GM12878 (cell line): ENCODE data around the gene OOSP2. TPM values are rescaled to one million over a fixed set of nuclear protein-coding genes. Genes with fewer than 3 reads are reported as not detected.

Source experiments
- polyA plus RNA-seq, 11 experiments: library from polyadenylated mRNA; depleted of rRNA in 4 of 11; unstranded in 6 of 11; stranded (reverse) in 5 of 11; fragments of >200 nt; fragmentation: Nextera tagmentation in 4 of 11; fragmentation: Illumina TruSeq in 1 of 11; extraction: Ambion mirVana in 4 of 11; extraction: Trizol in 1 of 11; gene quantifications; 1 replicate in 1 of 11; 2 replicates in 10 of 11; pipeline versions ENCODE4 v1.2.1 to v1.2.3, GENCODE V29; 2011 to 2016; ENCODE audit warnings: inconsistent platforms in 2 of 11, missing spikeins in 2 of 11, low read depth in 1 of 11
- total RNA-seq, 4 experiments: library from RNA; depleted of rRNA in 3 of 4; stranded (reverse); fragments of >200 nt in 3 of 4; fragmentation: Illumina TruSeq in 1 of 4; extraction: Trizol in 1 of 4; gene quantifications; 2 replicates each; pipeline versions ENCODE4 v1.2.1 to v1.2.3, GENCODE V29; 2013 to 2021

OOSP2 gene
- total and polyA plus RNA-seq, 10 of the 15 experiments (the other 5 are each of a cell fraction or from before 2014, with no cell fraction given): not detected

Other genes starting within 250 kb of the OOSP2 start
Only the 7 nearest of the 12 such genes appear.
- gene OOSP3, start 161.6 kb upstream of the OOSP2 start, total RNA-seq (2014; rRNA removed): not detected in 2 replicates
- gene OOSP3, start 161.6 kb upstream of the OOSP2 start, total RNA-seq (2014; rRNA removed; fragmentation: Illumina TruSeq; extraction: Trizol): not detected in 2 replicates
- gene OOSP3, start 161.6 kb upstream of the OOSP2 start, total RNA-seq (2021): not detected in 2 replicates
- not detected in 2 replicates for gene OOSP3, start 161.6 kb upstream of the OOSP2 start, polyA plus RNA-seq (2011; rRNA removed)
- not detected in 2 replicates for gene OOSP3, start 161.6 kb upstream of the OOSP2 start, polyA plus RNA-seq (2014; fragmentation: Illumina TruSeq; extraction: Trizol)
- under 1 TPM in 1 of 2 experiments, not detected in 1; 0.07 TPM for gene OOSP3, start 161.6 kb upstream of the OOSP2 start, polyA plus RNA-seq (2014; fragmentation: Nextera tagmentation; extraction: Ambion mirVana)
- gene OOSP3, start 161.6 kb upstream of the OOSP2 start, polyA plus RNA-seq (2014; rRNA removed): not detected in 2 replicates
- gene OOSP3, start 161.6 kb upstream of the OOSP2 start, polyA plus RNA-seq (2016; fragmentation: Nextera tagmentation; extraction: Ambion mirVana): not detected
- not detected in 2 replicates for gene OOSP1, start 102.0 kb upstream of the OOSP2 start, total RNA-seq (2014; rRNA removed)
- not detected in 2 replicates for gene OOSP1, start 102.0 kb upstream of the OOSP2 start, total RNA-seq (2014; rRNA removed; fragmentation: Illumina TruSeq; extraction: Trizol)
- not detected in 2 replicates for gene OOSP1, start 102.0 kb upstream of the OOSP2 start, total RNA-seq (2021)
- not detected in 2 replicates for gene OOSP1, start 102.0 kb upstream of the OOSP2 start, polyA plus RNA-seq (2011; rRNA removed)
- gene OOSP1, start 102.0 kb upstream of the OOSP2 start, polyA plus RNA-seq (2014; fragmentation: Illumina TruSeq; extraction: Trizol): not detected in 2 replicates
- gene OOSP1, start 102.0 kb upstream of the OOSP2 start, polyA plus RNA-seq (2014; fragmentation: Nextera tagmentation; extraction: Ambion mirVana): not detected
- gene OOSP1, start 102.0 kb upstream of the OOSP2 start, polyA plus RNA-seq (2014; rRNA removed): not detected in 2 replicates
- not detected for gene OOSP1, start 102.0 kb upstream of the OOSP2 start, polyA plus RNA-seq (2016; fragmentation: Nextera tagmentation; extraction: Ambion mirVana)
- not detected in 2 replicates for gene OOSP4A, start 76.4 kb upstream of the OOSP2 start, total RNA-seq (2014; rRNA removed)
- not detected in 2 replicates for gene OOSP4A, start 76.4 kb upstream of the OOSP2 start, total RNA-seq (2014; rRNA removed; fragmentation: Illumina TruSeq; extraction: Trizol)
- gene OOSP4A, start 76.4 kb upstream of the OOSP2 start, total RNA-seq (2021): not detected in 2 replicates
- not detected in 2 replicates for gene OOSP4A, start 76.4 kb upstream of the OOSP2 start, polyA plus RNA-seq (2011; rRNA removed)
- gene OOSP4A, start 76.4 kb upstream of the OOSP2 start, polyA plus RNA-seq (2014; fragmentation: Illumina TruSeq; extraction: Trizol): not detected in 2 replicates
- gene OOSP4A, start 76.4 kb upstream of the OOSP2 start, polyA plus RNA-seq (2014; fragmentation: Nextera tagmentation; extraction: Ambion mirVana): not detected
- not detected in 2 replicates for gene OOSP4A, start 76.4 kb upstream of the OOSP2 start, polyA plus RNA-seq (2014; rRNA removed)
- gene OOSP4A, start 76.4 kb upstream of the OOSP2 start, polyA plus RNA-seq (2016; fragmentation: Nextera tagmentation; extraction: Ambion mirVana): not detected
- gene OOSP4B, start 23.2 kb upstream of the OOSP2 start, total RNA-seq (2014; rRNA removed): not detected in 2 replicates
- gene OOSP4B, start 23.2 kb upstream of the OOSP2 start, total RNA-seq (2014; rRNA removed; fragmentation: Illumina TruSeq; extraction: Trizol): not detected in 2 replicates
- gene OOSP4B, start 23.2 kb upstream of the OOSP2 start, total RNA-seq (2021): not detected in 2 replicates
- not detected in 2 replicates for gene OOSP4B, start 23.2 kb upstream of the OOSP2 start, polyA plus RNA-seq (2011; rRNA removed)
- not detected in 2 replicates for gene OOSP4B, start 23.2 kb upstream of the OOSP2 start, polyA plus RNA-seq (2014; fragmentation: Illumina TruSeq; extraction: Trizol)
- not detected for gene OOSP4B, start 23.2 kb upstream of the OOSP2 start, polyA plus RNA-seq (2014; fragmentation: Nextera tagmentation; extraction: Ambion mirVana)
- not detected in 2 replicates for gene OOSP4B, start 23.2 kb upstream of the OOSP2 start, polyA plus RNA-seq (2014; rRNA removed)
- gene OOSP4B, start 23.2 kb upstream of the OOSP2 start, polyA plus RNA-seq (2016; fragmentation: Nextera tagmentation; extraction: Ambion mirVana): not detected
- gene MS4A3, start 16.3 kb downstream of the OOSP2 start, total RNA-seq (2014; rRNA removed): not detected in 2 replicates
- not detected in 2 replicates for gene MS4A3, start 16.3 kb downstream of the OOSP2 start, total RNA-seq (2014; rRNA removed; fragmentation: Illumina TruSeq; extraction: Trizol)
- gene MS4A3, start 16.3 kb downstream of the OOSP2 start, total RNA-seq (2021): 0.13 TPM in 1 of 2 replicates, not detected in the other
- gene MS4A3, start 16.3 kb downstream of the OOSP2 start, polyA plus RNA-seq (2011; rRNA removed): not detected in 2 replicates
- gene MS4A3, start 16.3 kb downstream of the OOSP2 start, polyA plus RNA-seq (2014; fragmentation: Illumina TruSeq; extraction: Trizol): not detected in 2 replicates
- not detected for gene MS4A3, start 16.3 kb downstream of the OOSP2 start, polyA plus RNA-seq (2014; fragmentation: Nextera tagmentation; extraction: Ambion mirVana)
- gene MS4A3, start 16.3 kb downstream of the OOSP2 start, polyA plus RNA-seq (2014; rRNA removed): not detected in 2 replicates
- not detected for gene MS4A3, start 16.3 kb downstream of the OOSP2 start, polyA plus RNA-seq (2016; fragmentation: Nextera tagmentation; extraction: Ambion mirVana)
- not detected in 2 replicates for gene MS4A2, start 48.3 kb downstream of the OOSP2 start, total RNA-seq (2014; rRNA removed)
- gene MS4A2, start 48.3 kb downstream of the OOSP2 start, total RNA-seq (2014; rRNA removed; fragmentation: Illumina TruSeq; extraction: Trizol): not detected in 2 replicates
- not detected in 2 replicates for gene MS4A2, start 48.3 kb downstream of the OOSP2 start, total RNA-seq (2021)
- not detected in 2 replicates for gene MS4A2, start 48.3 kb downstream of the OOSP2 start, polyA plus RNA-seq (2011; rRNA removed)
- gene MS4A2, start 48.3 kb downstream of the OOSP2 start, polyA plus RNA-seq (2014; fragmentation: Illumina TruSeq; extraction: Trizol): not detected in 2 replicates
- not detected for gene MS4A2, start 48.3 kb downstream of the OOSP2 start, polyA plus RNA-seq (2014; fragmentation: Nextera tagmentation; extraction: Ambion mirVana)
- not detected in 2 replicates for gene MS4A2, start 48.3 kb downstream of the OOSP2 start, polyA plus RNA-seq (2014; rRNA removed)
- gene MS4A2, start 48.3 kb downstream of the OOSP2 start, polyA plus RNA-seq (2016; fragmentation: Nextera tagmentation; extraction: Ambion mirVana): not detected
- gene MS4A6A, start 142.7 kb downstream of the OOSP2 start, total RNA-seq (2014; rRNA removed): 6.0 and 8.0 TPM in 2 replicates
- gene MS4A6A, start 142.7 kb downstream of the OOSP2 start, total RNA-seq (2014; rRNA removed; fragmentation: Illumina TruSeq; extraction: Trizol): 9.6 and 10.1 TPM in 2 replicates
- 4.5 and 7.1 TPM in 2 replicates for gene MS4A6A, start 142.7 kb downstream of the OOSP2 start, total RNA-seq (2021)
- gene MS4A6A, start 142.7 kb downstream of the OOSP2 start, polyA plus RNA-seq (2011; rRNA removed): 30.7 and 31.9 TPM in 2 replicates
- 13.8 and 27.4 TPM in 2 replicates for gene MS4A6A, start 142.7 kb downstream of the OOSP2 start, polyA plus RNA-seq (2014; fragmentation: Illumina TruSeq; extraction: Trizol)
- gene MS4A6A, start 142.7 kb downstream of the OOSP2 start, polyA plus RNA-seq (2014; fragmentation: Nextera tagmentation; extraction: Ambion mirVana): 10 to 100 TPM; 12.2 to 12.5 TPM
- 6.5 and 8.0 TPM in 2 replicates for gene MS4A6A, start 142.7 kb downstream of the OOSP2 start, polyA plus RNA-seq (2014; rRNA removed)
- gene MS4A6A, start 142.7 kb downstream of the OOSP2 start, polyA plus RNA-seq (2016; fragmentation: Nextera tagmentation; extraction: Ambion mirVana): 1 to 10 TPM in 1 of 2 experiments, under 1 TPM in 1; 0.75 to 1.5 TPM